ENCODE data around the gene PDGFRB. TPM values are rescaled to one million over a fixed set of nuclear protein-coding genes. Genes with fewer than 3 reads are reported as not detected.

The PDGFRB gene
- polyA plus RNA-seq, 1 experiment, result 118 TPM

DNA sequence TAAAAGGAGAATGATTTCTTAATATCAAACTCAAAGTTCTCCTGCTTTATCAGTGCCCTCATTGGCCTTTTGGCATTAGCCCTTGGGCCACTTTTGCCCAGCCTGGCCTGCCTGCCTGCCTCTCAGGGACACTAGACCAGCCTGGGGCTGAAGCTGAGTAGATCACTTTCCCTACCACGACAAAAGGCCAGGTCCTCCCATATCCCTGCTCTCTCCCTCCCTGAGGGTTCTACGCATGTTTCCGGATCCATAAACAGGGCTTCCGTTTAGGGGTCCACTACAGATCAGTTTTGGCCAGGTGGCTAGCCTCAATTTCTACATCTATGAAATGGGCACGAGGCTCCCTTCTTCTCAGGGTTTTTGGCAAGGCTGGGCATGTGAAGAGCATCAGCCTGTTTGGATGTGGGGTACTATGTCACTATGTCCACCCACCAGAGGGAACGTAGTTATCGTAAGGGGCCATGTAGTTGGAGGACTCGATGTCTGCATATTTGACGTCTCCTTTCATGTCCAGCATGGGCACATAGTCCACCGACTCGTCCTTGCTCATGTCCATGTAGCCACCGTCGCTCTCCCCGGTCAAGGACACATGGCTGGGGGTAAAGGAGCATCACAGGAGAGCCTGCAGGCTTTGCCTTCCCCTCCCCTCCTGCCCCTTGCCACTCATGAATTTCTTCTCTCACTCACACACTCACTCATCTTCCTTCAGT lies 34.0 kb downstream of the PDGFRB start:
- POLR2A ChIA-PET, result interaction anchor here (0.6 to 1.1 kb wide), 3 partner anchors 9 to 19 kb away, joined by 3 to 4 read pairs (median 3); no protein-coding TSS in a partner anchor

DNA sequence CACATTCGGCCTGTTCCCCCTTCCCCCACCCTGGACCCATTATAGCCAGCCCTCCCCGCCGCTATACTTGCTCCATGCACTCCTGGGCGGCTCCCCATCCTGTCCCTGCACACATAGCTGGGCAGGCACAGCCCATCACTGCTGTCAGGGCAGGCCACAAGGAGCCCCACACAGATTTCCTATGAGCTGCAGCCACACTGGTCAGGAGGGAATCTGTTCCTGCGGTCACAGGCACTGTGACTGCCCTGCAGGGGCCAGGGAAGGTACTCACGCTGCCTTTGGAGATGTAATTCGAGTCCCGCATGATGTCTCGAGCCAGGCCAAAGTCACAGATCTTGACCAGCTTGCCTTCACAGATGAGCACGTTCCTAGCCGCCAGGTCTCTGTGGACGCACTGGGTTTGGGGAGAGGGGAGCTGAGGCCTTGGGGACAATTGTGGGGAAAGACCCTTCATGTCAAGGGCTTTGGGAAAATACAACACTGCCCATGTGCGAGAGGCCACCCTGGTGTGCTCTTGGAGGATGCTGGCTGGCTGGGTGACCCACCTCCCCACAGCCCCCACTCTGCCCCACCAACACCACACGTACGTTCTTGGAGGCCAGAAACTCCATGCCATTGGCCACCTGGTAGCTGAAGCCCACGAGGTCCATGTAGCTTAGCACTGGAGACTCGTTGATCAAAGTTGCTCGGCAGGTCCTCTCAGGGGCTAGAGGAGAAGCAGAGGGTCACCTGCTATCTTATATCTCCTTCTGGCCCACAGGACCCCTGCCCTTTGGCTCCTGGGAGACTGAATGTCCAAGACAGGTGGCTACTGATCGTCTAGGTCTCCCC lies 34.8 kb downstream of the PDGFRB start:
- ChIA-PET POLR2A (interaction anchor here (0.6 kb wide), 1 partner anchor 20 kb away, joined by 3 read pairs; no protein-coding TSS in a partner anchor), CTCF (no interaction called here)
- no peak for TF ChIP-seq CTCF (IDR thresholded peaks at IDR 0.05; ENCODE audit: low read depth, low read length)
- Histone ChIP-seq H3K27me3 (ENCODE audit: control insufficient read depth, insufficient read depth, low read length) (no peaks in the 10 kb centered on the region), H3K27ac (ENCODE audit: low read depth, low read length) (no peak overlapping the region), H3K9me3 (ENCODE audit: control insufficient read depth, insufficient read depth, low read length) (no peaks in the 10 kb centered on the region; the same call in 1 of the 2 replicates), H3K4me3 (ENCODE audit: low read depth, low read length) (no peak overlapping the region)
- DNase-seq (ENCODE audit: low read depth, low spot score), result no peak

More for the DNA sequence above, 34.0 kb downstream of the PDGFRB start:
- TF ChIP-seq CTCF (IDR thresholded peaks at IDR 0.05; ENCODE audit: low read depth, low read length), result no peak
- no peaks in the 10 kb centered on the region; the same call in 1 of the 2 replicates for H3K9me3 ChIP-seq (ENCODE audit: control insufficient read depth, insufficient read depth, low read length)
- no peak for DNase-seq (ENCODE audit: low read depth, low spot score)
- peak overlapping the region; percentile 3 for H3K27ac ChIP-seq (ENCODE audit: low read depth, low read length)
- H3K27me3 ChIP-seq (ENCODE audit: control insufficient read depth, insufficient read depth, low read length), result no peaks in the 10 kb centered on the region
- CTCF ChIA-PET, result no interaction called here
- H3K4me3 ChIP-seq (ENCODE audit: low read depth, low read length), result no peak overlapping the region

GRCh38 chr5:150120062-150120441 lies 35.6 kb downstream of the PDGFRB start:
- CTCF ChIA-PET, result no interaction called here
- Histone ChIP-seq H3K27ac (ENCODE audit: low read depth, low read length) (no peak overlapping the region), H3K4me3 (ENCODE audit: low read depth, low read length) (no peak overlapping the region), H3K9me3 (ENCODE audit: control insufficient read depth, insufficient read depth, low read length) (no peaks in the 10 kb centered on the region; the same call in 1 of the 2 replicates), H3K27me3 (ENCODE audit: control insufficient read depth, insufficient read depth, low read length) (no peaks in the 10 kb centered on the region)
- TF ChIP-seq CTCF (IDR thresholded peaks at IDR 0.05; ENCODE audit: low read depth, low read length), result no peak
- no peak for DNase-seq (ENCODE audit: low read depth, low spot score)
- POLR2A ChIA-PET, result no interaction called here

DNA sequence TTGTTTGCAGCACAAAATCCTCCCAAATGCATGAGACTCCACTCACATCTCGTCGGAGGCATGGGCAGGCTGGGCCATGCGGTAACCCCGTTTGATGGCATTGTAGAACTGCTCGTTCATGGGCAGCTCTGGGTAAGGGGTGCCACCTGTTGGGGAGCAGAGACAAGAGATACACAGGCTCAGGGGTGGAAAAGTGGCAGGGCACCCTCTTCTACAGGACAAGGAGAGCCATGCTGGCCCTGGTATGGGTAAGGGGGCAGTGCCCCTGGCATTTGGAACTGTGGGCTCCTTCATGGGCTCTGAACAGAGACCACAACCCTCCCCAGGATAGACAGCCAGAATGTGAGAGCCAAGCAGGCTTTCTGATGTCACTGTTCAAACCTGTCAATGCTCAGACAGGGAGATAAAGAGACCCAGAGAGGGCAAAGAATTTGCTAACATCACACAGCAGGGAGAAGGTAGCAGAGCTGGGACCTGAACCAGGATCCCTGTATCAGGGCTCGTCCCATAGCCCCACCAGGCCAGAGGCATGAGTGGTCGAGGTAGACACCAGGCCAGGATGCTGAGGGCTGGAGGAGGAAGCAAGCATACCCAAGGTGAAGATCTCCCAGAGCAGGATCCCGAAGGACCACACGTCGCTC lies 36.1 kb downstream of the PDGFRB start:
- Histone ChIP-seq H3K9me3 (ENCODE audit: control insufficient read depth, insufficient read depth, low read length) (no peaks in the 10 kb centered on the region; the same call in 1 of the 2 replicates), H3K27ac (ENCODE audit: low read depth, low read length) (no peak overlapping the region), H3K4me3 (ENCODE audit: low read depth, low read length) (no peak overlapping the region), H3K27me3 (ENCODE audit: control insufficient read depth, insufficient read depth, low read length) (no peaks in the 10 kb centered on the region)
- no peak for TF ChIP-seq CTCF (IDR thresholded peaks at IDR 0.05; ENCODE audit: low read depth, low read length)
- CTCF ChIA-PET, result interaction anchor here (1.0 kb wide), 1 partner anchor 285 kb away, joined by 3 read pairs; no protein-coding TSS in a partner anchor
- DNase-seq (ENCODE audit: low read depth, low spot score), result no peak
- POLR2A ChIA-PET, result no interaction called here

Measured in AG04450 (cell line).